ENCODE data around the gene ATF1.
A peak's percentile ranks its signal among the peaks of the same experiment; 100 is the strongest.
"Not testable (repeated sequence)": the region's sequence is repeated elsewhere in the genome, so short reads cannot be mapped to it uniquely, and the experiment has no call there.

Gene ATF1

GRCh38 chr12:50824914-50825313, 61.0 kb downstream of the ATF1 start:
- H3K9me3 ChIP-seq (ENCODE audit: insufficient read depth, low read length), result no peaks in the 10 kb centered on the region
- no peak overlapping the region for H3K4me3 ChIP-seq (ENCODE audit: insufficient read length, low read depth)
- H3K9ac ChIP-seq (ENCODE audit: insufficient read length, low read depth), result no peak overlapping the region
- H3K36me3 ChIP-seq (ENCODE audit: insufficient read depth, insufficient read length, low read length), result peaks cover 7% of the 10 kb centered on the region
- no peaks in the 10 kb centered on the region for H3K27me3 ChIP-seq (ENCODE audit: insufficient read depth, insufficient read length)
- TF ChIP-seq ZNF274 (IDR thresholded peaks at IDR 0.05; ENCODE audit: low read depth, low read length) (no peak), SUZ12 (IDR thresholded peaks at IDR 0.05; ENCODE audit: extremely low read depth, insufficient read depth, insufficient read length) (no peak), YY1 (IDR thresholded peaks at IDR 0.05; ENCODE audit: insufficient read depth, insufficient read length) (no peak)
- no peak for DNase-seq (ENCODE audit: low read depth, low spot score)
- H3K4me1 ChIP-seq (ENCODE audit: insufficient read depth, insufficient read length), result no peaks in the 10 kb centered on the region

DNA sequence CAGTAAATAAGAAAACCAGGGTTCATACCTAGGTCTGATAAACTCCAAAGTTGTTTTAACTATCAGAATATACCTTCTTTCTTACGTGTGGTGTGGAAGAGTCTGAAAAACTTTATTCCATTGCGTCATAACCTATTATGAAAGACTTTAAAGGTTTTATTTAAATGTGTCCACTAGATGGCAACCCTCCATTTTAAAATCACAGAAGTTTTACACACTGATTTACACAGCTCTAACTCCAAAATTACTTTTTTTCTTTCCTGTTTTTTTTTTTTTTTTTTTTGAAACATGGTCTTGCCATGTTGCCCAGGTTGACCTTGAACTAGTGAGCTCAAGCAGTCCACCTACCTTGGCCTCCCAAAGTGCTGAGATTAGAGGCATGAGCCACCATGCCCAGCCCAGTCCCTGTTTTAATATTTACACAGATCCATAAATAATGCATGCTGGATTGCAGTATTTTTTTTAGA, 61.5 kb downstream of the ATF1 start:
- Histone ChIP-seq H3K4me3 (ENCODE audit: insufficient read length, low read depth) (no peak overlapping the region), H3K27me3 (ENCODE audit: insufficient read depth, insufficient read length) (no peaks in the 10 kb centered on the region), H3K9ac (ENCODE audit: insufficient read length, low read depth) (no peak overlapping the region), H3K9me3 (ENCODE audit: insufficient read depth, low read length) (no peaks in the 10 kb centered on the region), H3K4me1 (ENCODE audit: insufficient read depth, insufficient read length) (no peaks in the 10 kb centered on the region), H3K36me3 (ENCODE audit: insufficient read depth, insufficient read length, low read length) (peaks cover 3% of the 10 kb centered on the region)
- DNase-seq (ENCODE audit: low read depth, low spot score), result peak; percentile 25
- TF ChIP-seq YY1 (IDR thresholded peaks at IDR 0.05; ENCODE audit: insufficient read depth, insufficient read length) (no peak), SUZ12 (IDR thresholded peaks at IDR 0.05; ENCODE audit: extremely low read depth, insufficient read depth, insufficient read length) (no peak), ZNF274 (IDR thresholded peaks at IDR 0.05; ENCODE audit: low read depth, low read length) (no peak)

- Histone ChIP-seq H3K4me3 (ENCODE audit: insufficient read length, low read depth) (no peak overlapping the region), H3K36me3 (ENCODE audit: insufficient read depth, insufficient read length, low read length) (no peaks in the 10 kb centered on the region), H3K27me3 (ENCODE audit: insufficient read depth, insufficient read length) (no peaks in the 10 kb centered on the region), H3K9ac (ENCODE audit: insufficient read length, low read depth) (no peak overlapping the region), H3K4me1 (ENCODE audit: insufficient read depth, insufficient read length) (no peaks in the 10 kb centered on the region), H3K9me3 (ENCODE audit: insufficient read depth, low read length) (peaks cover 8% of the 10 kb centered on the region)
- no peak for DNase-seq (ENCODE audit: low read depth, low spot score)
- no peak for TF ChIP-seq YY1 (IDR thresholded peaks at IDR 0.05; ENCODE audit: insufficient read depth, insufficient read length)
Observed at GRCh38 chr12:50828121-50828520, 64.2 kb downstream of the ATF1 start.

- no peak for TF ChIP-seq SUZ12 (IDR thresholded peaks at IDR 0.05; ENCODE audit: extremely low read depth, insufficient read depth, insufficient read length)
- TF ChIP-seq YY1 (IDR thresholded peaks at IDR 0.05; ENCODE audit: insufficient read depth, insufficient read length), result no peak
- TF ChIP-seq ZNF274 (IDR thresholded peaks at IDR 0.05; ENCODE audit: low read depth, low read length), result no peak
Observed at GRCh38 chr12:50828886-50829285, 65.0 kb downstream of the ATF1 start.

GRCh38 chr12:50833801-50834200, 69.9 kb downstream of the ATF1 start:
- DNase-seq (ENCODE audit: low read depth, low spot score); H3K27me3 ChIP-seq (ENCODE audit: insufficient read depth, insufficient read length); H3K36me3 ChIP-seq (ENCODE audit: insufficient read depth, insufficient read length, low read length); H3K4me3 ChIP-seq (ENCODE audit: insufficient read length, low read depth); H3K4me1 ChIP-seq (ENCODE audit: insufficient read depth, insufficient read length); H3K9ac ChIP-seq (ENCODE audit: insufficient read length, low read depth): not testable (repeated sequence)
- peaks cover 24% of the 10 kb centered on the region for H3K9me3 ChIP-seq (ENCODE audit: insufficient read depth, low read length)

More at GRCh38 chr12:50828886-50829285, 65.0 kb downstream of the ATF1 start:
- H3K9ac ChIP-seq (ENCODE audit: insufficient read length, low read depth), result no peak overlapping the region
- H3K4me1 ChIP-seq (ENCODE audit: insufficient read depth, insufficient read length), result no peaks in the 10 kb centered on the region
- peaks cover 16% of the 10 kb centered on the region for H3K9me3 ChIP-seq (ENCODE audit: insufficient read depth, low read length)
- H3K4me3 ChIP-seq (ENCODE audit: insufficient read length, low read depth), result no peak overlapping the region
- no peak for DNase-seq (ENCODE audit: low read depth, low spot score)
- H3K36me3 ChIP-seq (ENCODE audit: insufficient read depth, insufficient read length, low read length), result no peaks in the 10 kb centered on the region
- no peaks in the 10 kb centered on the region for H3K27me3 ChIP-seq (ENCODE audit: insufficient read depth, insufficient read length)

DNA sequence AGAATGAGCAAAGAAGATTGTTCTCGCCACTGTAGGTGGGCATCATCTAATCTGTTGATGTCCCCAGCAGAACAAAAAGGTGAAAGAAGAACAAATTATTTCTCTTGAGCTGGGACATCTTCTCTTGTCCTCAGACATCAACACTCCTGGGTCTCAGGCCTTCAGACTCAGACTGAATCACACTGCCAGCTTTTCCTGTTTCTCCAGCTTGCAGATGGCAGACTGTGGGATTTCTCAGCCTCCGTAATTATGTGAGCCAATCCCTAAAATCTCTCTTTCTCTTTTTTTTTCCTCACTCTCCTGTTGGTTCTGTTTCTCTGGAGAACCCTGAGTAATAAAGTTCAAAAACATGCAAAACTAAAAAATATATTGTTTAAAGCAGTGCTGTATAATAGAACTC, 75.1 kb downstream of the ATF1 start:
- H3K9ac ChIP-seq (ENCODE audit: insufficient read length, low read depth), result no peak overlapping the region
- no peak overlapping the region for H3K4me3 ChIP-seq (ENCODE audit: insufficient read length, low read depth)
- TF ChIP-seq ZNF274 (IDR thresholded peaks at IDR 0.05; ENCODE audit: low read depth, low read length) (no peak), YY1 (IDR thresholded peaks at IDR 0.05; ENCODE audit: insufficient read depth, insufficient read length) (no peak), SUZ12 (IDR thresholded peaks at IDR 0.05; ENCODE audit: extremely low read depth, insufficient read depth, insufficient read length) (no peak)
- no peaks in the 10 kb centered on the region for H3K4me1 ChIP-seq (ENCODE audit: insufficient read depth, insufficient read length)
- no peak for DNase-seq (ENCODE audit: low read depth, low spot score)
- H3K27me3 ChIP-seq (ENCODE audit: insufficient read depth, insufficient read length), result no peaks in the 10 kb centered on the region
- H3K36me3 ChIP-seq (ENCODE audit: insufficient read depth, insufficient read length, low read length), result no peaks in the 10 kb centered on the region
- H3K9me3 ChIP-seq (ENCODE audit: insufficient read depth, low read length), result peaks cover 19% of the 10 kb centered on the region; the same call in 1 of the 2 replicates

GRCh38 chr12:50840809-50841487, 77.0 kb downstream of the ATF1 start:
- Histone ChIP-seq H3K9me3 (ENCODE audit: insufficient read depth, low read length) (peaks cover 12% of the 10 kb centered on the region; the same call in 1 of the 2 replicates), H3K36me3 (ENCODE audit: insufficient read depth, insufficient read length, low read length) (no peaks in the 10 kb centered on the region), H3K4me3 (ENCODE audit: insufficient read length, low read depth) (no peak overlapping the region), H3K9ac (ENCODE audit: insufficient read length, low read depth) (no peak overlapping the region), H3K4me1 (ENCODE audit: insufficient read depth, insufficient read length) (no peaks in the 10 kb centered on the region), H3K27me3 (ENCODE audit: insufficient read depth, insufficient read length) (no peaks in the 10 kb centered on the region)
- TF ChIP-seq SUZ12 (IDR thresholded peaks at IDR 0.05; ENCODE audit: extremely low read depth, insufficient read depth, insufficient read length) (no peak), YY1 (IDR thresholded peaks at IDR 0.05; ENCODE audit: insufficient read depth, insufficient read length) (no peak), ZNF274 (IDR thresholded peaks at IDR 0.05; ENCODE audit: low read depth, low read length) (no peak)
- DNase-seq (ENCODE audit: low read depth, low spot score), result no peak
